ENCODE results near the gene TADA2B.
"Not testable (repeated sequence)": the region's sequence is repeated elsewhere in the genome, so short reads cannot be mapped to it uniquely, and the experiment has no call there.

The TADA2B gene

DNA sequence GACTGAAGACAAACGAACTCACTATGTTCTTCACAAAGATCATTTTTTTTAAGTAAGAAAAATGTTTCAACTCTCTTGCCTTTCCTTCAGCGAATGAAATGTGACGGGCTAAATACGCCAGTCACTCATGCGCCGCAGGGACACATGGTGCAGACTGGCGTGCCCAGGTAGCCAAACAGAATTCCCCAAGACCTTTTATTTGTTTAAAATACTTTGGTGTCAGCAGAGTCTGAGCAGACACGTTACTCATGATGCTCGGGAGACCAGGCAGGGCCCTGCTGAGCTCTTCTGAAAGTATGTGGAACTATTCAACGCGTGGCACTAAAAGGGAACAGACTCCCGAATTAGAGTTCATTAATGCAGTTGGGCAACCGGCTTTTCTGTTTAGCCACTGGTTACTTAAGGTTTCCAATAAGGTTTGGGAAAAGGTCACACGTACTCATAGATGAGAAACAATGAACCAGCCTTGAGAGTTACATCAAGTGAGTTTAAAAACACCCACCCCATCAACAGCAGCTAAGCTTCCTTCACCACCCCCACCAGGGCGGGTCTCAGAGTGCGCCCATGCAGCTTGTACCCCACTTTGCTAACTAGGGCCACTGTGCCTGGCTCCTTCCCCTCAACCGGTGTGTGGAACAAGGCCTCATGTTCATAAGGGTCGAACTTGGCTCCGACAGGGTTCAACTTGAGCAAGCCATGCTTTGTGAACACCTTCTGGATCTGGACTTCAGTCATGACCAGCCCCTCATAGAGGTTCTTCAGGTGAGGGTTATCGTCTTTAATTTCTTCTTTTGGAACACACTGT is 17.4 kb downstream of the TADA2B start:
- no peak for DNase-seq

DNA sequence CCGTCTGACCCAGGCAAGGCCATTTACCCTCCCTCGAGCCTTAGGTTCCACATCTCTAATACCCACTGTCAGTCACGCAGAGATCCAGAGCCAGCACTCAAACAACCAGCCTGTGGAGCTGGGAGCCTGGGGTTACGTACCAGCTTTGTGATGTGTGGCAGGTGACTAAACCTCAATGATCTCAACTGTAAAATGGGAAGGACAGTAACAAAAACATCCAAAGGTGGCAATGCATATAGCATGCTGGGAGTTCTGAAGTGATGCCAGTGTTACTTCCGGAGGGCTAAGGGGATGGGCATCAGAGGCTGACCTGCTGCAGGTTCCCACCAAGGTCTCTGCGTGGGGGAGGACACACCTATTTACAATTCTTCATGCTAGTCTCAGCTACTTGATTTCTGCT is 18.6 kb downstream of the TADA2B start:
- no peak for DNase-seq

DNA sequence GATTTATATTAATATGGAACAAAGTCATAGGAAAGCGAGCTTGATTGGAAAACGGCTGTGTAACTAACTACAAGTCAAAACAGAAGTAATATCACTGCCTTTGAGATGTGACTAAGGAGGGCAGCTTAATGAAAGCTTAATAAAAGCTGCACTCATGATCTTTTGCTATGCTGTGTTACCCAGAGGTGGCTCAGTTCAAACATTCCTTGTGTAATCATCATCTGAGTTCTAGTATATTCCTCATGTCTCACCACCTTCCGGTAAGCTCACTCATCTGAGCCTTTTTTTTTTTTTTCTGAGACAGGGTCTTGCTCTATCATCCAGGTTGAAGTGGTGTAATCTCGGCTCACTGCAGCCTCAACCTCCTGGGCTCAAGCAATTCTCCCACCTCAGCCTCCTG is 19.6 kb downstream of the TADA2B start:
- DNase-seq, result no peak

DNA sequence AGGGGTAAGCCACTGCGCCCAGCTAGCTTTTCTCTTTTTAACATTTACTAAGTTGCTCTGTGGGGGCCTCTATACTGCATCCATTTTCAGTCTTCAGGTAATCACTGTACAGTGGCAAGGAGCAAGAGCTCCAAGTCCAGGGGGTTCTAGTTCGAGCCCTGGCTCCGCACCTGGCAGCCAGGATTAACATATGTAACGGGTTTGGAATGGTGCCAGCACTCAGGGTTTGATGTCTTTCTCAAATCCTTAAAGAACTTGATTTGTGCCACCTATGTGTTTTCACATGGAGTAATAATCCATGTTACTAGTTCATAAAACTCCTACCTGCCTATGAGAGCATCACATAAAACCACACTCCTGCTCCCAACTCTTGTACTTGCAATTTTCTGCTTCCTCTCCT is 20.2 kb downstream of the TADA2B start:
- DNase-seq, result no peak

DNA sequence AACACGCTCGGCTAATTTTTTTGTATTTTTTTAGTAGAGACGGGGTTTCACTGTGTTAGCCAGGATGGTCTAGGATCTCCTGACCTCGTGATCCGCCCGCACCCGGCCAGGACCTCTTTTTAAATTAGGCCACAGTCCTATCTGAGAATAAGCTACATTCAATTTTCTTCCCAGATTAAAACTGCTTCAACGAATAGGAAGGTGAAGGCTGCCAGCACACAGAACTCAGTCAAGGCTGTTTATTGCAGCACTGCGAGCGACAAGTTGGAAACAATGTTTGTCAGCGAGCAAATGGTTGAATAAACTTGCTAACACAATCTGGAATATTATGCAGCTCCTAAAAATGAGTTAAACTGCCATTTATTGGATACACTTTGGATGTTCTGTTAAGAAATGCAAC is 22.8 kb downstream of the TADA2B start:
- DNase-seq, result no peak

DNA sequence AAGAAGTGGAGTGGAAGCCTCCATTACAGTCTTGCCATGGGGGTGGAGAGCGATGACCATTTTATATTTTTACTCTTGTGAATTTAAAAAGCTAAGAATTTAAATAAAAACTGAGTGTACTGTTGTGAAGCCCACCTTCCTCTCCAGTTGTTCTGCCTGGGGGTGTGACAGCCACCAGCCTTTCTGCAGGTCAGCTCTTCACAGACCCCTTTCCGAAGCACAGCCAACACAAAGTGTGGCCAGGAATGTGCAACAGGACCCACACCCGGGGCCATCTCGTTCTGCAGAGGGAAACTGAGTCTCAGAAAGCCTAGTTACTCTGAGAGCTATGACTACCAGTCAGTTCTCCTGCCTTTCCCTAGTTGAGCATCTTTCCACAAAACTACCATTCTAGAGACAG is 23.3 kb downstream of the TADA2B start:
- no peak for DNase-seq

DNA sequence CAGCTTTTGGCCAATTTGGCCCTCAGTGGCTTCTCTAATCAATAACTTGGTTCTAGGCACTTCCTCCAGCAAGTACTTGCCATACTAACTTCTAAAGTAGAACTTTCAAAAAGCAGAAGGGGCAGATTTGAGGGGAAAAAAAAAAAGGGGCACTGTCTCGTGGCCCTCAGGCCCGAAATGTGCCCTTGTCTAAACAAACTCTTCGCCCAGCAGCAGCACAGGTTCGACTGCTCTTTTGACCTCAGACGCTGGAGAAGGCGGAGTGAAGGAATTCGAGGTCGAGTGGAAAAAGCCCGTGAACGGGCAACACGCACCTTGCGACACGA is 23.9 kb downstream of the TADA2B start:
- DNase-seq, result no peak

DNA sequence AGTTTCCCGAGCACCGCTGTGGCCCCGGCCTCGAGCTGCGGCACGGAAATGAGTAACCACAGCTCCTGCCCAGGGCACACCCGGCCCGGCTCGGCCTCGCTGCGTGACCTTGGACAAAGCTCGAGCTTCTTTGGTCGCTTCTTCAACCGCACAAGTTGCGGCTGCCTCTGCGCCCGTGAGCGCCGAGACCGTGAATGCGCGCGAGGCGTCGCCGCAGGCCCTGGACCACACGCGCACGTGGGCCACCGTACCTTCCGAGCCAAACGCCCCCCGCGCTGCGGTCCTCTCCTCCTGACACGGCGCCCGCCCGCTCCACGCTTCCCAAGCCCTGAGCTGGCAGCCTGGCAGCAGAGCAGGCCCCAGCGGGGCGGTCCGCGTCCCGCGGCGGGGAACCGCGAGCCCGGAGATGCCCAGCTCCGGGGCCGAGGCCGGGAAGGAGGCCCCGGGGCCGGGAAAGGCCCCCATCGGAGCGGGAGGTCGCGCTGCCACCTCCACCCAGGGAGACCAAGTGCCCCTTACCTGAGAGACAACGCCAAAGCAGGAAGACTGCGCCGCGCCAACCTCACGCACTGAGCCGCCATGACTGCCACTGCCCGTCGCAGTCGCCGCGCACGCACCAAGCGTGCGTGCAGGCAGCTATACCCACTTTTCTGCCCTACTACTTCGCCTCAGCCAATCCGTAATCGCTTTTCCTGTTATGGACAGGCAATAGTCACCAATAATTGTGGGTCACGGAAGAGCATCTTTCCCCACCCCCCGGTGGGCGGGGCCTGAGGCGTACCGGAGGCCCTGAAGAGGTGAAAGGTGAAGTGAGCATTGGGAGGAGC is 24.5 kb downstream of the TADA2B start, which contains the start of gene GRPEL1:
Gene GRPEL1 (minus strand): TSS at position 613 of the 827 bp plus-strand sequence. CDS start 32 bp downstream, at position 581.
- peak; percentile 99 to 100 for DNase-seq

DNA sequence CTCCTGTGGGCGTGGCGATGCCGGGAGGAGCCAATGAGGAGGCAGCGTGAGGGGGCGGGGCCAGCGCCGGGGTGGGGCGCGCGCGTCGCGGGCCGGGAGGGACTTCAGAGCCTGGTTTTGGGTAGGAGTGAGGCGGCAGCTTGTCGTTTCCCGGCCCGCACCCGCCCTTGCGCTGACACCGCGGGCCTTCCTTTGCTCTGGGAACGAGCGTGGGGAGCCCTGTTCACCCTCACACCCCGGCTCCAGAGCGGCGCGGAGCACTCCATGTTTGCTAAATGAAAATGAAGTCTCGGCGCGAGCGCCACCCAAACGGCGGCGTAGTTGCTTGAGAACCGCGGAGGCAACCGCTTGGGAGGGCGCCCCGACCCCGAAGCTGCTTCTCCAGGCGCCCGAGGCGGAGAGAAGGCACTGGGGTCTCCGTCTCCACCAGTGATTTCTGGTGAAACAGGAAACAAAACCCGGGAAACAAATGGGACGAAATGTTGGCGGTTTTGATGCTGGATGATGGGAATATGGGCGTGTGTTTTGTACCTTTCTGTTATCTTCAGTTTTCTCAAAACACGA is 25.2 kb downstream of the TADA2B start:
- no peak for DNase-seq

DNA sequence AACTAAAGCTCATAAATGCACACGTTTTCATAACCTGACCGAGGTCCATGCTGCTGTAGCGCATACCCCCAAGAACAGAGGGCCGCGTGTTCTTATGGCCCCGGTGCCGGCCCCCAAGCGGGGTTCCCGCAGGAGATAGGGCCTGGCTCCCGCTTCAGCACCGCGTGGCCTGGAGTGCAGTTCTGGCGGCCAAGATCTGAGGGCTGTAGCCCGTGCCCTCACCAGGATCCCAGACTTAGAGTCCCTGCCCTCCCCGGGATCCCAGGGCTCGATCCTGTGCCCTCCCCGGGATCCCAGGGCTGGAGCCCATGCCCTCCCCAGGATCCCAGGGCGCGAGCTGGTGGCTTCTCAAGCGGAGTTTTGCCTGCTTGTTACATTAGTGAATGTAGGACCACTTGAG is 25.7 kb downstream of the TADA2B start:
- DNase-seq, result no peak

DNA sequence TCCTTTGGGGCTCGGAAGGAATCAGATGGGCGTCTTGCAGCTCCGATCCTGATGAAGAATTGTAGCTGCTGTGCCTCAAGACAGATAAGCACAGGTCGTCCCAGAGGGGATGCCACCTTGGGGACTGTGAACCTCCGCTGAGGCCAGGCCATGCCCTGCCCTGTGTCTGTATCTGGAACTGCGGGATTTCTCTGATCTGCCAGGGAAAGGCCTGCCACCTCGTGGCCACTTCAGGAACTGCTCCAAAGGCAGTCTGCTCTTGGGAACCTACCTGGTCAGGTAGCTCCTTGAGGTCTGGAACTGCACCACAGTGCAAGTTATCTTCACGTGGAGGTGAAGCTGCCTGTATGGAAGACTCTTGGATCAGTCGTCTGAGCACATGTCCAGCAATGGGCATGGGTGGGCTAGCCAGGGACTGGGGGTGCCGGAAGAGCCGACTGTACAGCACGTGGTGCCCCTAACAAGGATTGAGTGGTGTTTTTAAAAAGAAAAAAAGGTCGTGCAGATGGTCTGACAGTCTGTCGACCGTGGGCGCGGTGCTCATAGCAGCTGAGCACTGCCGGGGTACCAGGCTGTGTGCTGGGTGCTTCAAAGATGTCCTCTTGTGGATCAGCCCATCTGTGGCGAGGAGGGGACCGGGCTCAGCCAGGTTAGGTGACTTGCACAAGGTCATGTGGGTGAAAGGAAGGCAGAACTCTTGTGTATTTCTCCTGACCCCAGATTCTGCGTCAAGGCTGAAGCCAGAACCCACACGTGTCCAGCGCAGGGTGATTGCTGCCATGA is 27.7 kb downstream of the TADA2B start:
- DNase-seq, result peak; percentile 87 to 90

DNA sequence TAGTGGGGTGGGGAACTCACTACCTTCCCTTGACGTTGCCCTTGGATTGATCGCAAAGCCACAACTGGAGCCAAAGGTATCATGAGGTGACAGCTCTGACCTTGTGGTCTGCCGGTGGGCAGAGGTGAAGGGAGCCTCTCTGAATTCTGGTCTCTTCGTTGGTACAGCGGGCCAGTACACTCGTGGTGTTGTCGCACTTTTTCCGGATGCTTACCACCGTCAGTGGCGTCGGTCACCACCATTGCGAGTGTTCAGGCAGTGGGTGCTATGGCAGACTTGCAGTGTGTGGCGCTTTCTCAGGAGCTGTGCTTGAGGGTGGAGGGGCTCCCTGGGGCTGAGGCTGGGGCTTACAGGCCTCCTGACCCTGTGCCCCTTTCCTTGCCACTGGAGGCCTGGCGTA is 29.9 kb downstream of the TADA2B start:
- no peak for DNase-seq

DNA sequence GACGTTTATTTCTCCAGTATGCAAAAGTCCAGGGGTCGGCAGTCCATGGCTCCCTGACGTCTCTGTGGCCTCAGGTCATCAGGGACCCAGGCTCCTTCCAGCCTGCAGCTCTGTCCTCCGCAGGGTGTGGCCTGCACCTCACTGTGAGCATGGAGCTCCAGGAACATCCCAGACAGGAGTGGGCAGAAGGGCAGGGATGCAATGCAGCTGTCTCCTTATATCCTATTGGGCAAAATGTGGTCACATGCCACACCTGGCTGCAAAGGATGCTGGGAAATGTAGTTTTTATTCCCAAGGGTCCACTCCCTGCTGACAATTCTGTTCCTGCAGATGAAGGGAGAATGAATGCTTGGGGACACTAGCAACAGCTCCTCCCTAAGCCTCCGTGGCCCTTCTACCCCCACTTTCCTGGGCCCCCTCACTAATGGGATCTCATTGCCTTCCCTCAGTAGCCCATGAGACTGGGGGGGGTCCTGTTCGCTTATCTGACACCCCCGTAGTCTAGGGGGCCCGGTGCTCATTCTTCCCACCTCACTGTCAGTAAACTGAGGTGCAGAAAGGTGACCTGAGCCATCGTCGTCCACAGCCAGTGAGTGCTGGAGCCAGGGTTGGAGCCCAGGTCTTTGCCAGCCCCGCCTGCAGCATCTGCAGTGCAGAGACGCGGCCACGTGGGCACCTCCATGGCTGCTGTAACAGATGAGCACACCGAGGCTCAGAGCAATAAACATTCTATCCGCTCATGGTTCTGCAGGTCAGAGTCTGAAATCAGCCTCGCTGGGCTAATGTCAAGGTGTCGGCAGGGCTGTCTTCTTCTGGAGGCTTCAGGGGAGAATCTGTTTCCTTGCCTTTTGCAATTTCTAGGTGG is 30.6 kb downstream of the TADA2B start:
- peak in 1 of 2 donors; percentile 43 for DNase-seq

DNA sequence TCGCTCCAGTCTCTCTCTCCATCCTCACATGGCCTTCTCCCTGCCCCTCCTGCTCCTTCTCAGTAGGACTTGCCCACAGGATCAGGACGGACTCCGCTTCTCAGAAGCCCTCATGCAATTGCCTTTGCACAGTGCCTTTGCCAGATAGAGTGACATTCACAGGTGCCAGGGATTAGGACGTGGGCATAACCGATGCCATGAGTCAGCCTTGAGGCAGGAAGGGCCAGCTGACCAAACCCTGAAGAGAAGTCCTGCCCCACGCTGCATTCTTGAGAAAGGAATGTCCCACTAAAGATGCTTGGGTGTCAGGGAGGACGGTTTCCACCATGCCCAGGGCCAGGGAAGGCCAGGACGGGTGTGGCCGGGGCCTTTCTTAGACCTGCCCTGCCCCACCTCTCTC is 31.3 kb downstream of the TADA2B start:
- DNase-seq, result no peak

DNA sequence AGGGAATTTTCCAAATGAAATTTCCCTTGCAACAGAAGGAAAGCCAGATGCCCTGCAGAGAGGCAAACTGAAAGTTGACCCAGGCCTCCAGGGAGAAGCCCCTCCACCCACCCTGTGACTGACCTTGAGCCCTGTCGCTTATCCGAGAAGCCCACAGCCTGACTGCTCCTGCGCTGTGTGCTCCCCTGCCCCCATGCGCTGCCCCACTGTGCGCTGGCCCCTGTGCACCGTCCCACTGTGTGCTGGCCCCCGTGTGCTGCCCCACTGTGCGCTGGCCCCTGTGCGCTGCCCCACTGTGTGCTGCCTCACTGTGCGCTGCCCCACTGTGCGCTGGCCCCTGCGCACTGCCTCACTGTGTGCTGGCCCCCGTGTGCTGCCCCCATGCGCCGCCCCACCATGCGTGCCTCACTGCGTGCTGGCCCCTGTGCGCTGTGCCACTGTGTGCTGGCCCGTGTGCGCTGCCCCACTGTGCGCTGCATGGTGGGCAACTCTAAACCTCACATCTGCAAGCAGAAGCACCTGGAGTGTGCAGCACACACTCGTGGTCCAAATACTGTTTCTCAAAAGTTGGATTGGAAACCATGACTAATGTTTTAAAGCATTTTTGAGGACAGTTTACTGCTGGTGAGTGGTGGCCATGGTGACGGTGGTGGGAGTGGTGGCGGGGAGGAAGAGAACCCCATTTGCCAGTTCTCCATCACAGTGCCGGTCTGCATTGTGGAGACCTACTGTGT is 33.0 kb downstream of the TADA2B start:
- no peak for DNase-seq

DNA sequence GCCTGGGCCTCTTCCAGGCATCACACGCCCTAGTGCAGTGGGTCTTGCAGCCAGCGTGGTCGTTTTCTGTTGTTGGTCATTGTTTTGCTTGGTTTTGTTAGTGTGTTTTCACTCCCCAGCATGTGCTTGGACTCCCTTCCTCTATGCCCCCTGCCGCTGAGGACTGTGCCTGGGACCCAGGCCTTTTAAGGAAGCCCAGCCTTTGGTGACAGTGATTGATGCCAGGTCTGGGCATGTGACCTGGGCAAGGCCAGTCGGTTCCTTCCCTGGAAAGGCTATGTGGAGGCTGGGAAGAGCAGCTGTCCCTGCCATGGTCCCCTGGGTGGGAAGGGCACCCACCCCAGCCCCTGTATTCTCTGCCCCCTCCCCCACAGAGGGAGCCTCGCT is 33.5 kb downstream of the TADA2B start:
- no peak for DNase-seq

DNA sequence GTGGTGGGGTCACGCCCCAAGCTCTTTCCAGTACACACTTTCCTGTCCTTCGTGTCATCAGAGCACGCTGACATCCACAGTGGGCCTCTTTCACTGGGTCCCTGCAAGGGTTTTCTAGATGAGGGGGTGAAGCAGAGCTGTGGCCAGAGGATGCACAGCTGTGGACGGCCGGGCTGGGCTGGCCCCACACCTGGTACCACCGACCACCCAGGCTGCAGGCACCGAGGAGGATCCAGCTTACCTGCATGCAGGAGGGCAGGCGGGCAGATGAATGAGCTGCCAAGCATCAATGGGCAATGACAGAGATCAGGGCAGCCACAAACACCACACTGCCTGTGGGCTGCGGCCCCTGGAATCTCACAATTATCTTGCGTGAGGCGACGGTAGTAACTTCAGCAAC is 34.2 kb downstream of the TADA2B start:
- DNase-seq, result no peak

DNA sequence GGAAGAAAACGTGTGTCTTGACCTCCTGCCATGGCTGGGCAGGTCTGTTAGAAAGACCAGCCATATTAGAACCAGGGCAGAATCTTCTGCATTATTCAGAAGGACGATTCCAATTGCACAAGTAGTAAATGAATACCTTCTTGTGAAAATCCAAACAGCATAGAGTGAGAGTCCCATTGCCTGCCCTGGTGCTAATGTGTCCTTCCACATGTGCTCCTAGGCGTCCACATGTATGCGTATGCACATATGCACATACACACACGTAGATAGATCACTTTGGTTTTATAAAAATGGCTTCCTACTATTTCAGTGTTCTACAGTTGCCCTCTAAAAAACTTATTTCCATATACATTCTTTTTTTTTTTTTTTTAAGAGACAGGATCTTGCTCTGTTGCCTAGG is 34.9 kb downstream of the TADA2B start:
- no peak for DNase-seq

DNA sequence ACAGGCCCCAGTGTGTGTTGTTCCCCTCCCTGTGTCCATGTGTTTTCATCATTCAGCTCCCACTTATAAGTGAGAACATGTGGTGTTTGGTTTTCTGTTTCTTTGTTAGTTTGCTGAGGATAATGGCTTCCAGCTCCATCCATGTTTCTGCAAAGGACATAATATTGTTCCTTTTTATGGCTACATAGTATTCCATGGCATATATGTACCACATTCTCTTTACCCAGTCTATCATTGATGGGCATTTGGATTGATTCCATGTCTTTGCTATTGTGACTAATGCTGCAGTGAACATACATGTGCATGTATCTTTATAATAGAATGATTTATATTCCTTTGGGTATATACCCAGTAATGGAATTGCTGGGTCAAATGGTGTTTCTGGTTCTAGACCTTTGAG is 36.3 kb downstream of the TADA2B start:
- DNase-seq, result not testable (repeated sequence)

DNA sequence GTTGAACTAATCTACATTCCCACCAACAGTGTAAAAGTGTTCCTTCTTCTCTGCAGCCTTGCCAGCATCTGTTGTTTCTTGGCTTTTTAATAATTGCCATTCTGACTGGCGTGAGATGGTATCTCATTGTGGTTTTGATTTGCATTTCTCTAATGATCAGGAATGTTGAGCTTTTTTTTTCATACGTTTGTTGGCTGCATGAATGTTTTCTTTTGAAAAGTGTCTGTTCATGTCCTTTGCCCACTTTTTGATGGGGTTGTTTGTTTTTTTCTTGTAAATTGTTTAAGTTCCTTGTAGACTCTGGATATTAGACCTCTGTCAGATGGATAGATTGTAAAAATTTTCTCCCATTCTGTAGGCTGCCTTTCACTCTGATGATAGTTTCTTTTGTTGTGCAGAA is 36.7 kb downstream of the TADA2B start:
- not testable (repeated sequence) for DNase-seq
